Activated naive CD8-positive, alpha-beta T cell treated with anti-CD3 and anti-CD28 coated beads, Interleukin-2, amount 50 U/mL, for 16 hours (primary cell): Measurements from ENCODE around the gene TSPAN31.
"Not testable (repeated sequence)": the region's sequence is repeated elsewhere in the genome, so short reads cannot be mapped to it uniquely, and the experiment has no call there.

Source experiments
- DNase-seq: peaks from one replicate; pipeline ENCODE4 v3.0.0-alpha.2; 2020; ENCODE audit warnings: low read depth, low spot score

Gene TSPAN31

DNA sequence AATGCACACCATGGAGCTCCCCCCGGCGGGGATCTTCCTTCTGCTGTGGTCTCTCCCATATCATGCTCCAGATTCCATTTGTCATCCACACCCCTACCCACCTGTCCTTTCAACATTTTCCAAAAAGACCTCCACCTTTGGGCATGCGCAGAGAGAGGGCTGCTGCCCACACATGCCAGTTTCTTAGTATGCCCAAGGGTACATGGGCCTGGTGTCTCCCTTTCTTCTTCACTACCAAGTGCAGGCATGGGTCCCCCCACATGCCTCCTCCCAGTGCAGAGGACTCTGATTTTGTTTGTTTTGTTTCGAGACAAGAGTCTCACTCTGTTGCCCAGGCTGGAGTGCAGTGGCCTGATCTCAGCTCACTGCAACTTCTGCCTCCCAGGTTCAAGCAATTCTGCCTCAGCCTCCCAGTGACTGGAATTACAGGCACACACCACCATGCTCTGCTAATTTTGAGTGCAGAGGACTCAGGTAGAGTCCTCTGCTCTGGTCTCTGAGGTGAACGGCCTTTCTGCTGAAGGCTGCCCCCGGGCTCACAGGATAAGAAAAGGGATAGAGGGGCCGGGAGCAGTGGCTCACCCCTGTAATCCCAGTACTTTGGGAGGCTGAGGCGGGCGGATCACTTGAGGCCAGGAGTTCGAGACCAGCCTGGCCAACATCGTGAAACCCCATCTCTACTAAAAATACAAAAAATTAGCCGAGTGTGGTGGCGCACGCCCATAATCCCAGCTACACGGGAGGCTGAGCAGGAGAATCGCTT, 22.8 kb upstream of the TSPAN31 start:
- DNase-seq, result not testable (repeated sequence)

DNA sequence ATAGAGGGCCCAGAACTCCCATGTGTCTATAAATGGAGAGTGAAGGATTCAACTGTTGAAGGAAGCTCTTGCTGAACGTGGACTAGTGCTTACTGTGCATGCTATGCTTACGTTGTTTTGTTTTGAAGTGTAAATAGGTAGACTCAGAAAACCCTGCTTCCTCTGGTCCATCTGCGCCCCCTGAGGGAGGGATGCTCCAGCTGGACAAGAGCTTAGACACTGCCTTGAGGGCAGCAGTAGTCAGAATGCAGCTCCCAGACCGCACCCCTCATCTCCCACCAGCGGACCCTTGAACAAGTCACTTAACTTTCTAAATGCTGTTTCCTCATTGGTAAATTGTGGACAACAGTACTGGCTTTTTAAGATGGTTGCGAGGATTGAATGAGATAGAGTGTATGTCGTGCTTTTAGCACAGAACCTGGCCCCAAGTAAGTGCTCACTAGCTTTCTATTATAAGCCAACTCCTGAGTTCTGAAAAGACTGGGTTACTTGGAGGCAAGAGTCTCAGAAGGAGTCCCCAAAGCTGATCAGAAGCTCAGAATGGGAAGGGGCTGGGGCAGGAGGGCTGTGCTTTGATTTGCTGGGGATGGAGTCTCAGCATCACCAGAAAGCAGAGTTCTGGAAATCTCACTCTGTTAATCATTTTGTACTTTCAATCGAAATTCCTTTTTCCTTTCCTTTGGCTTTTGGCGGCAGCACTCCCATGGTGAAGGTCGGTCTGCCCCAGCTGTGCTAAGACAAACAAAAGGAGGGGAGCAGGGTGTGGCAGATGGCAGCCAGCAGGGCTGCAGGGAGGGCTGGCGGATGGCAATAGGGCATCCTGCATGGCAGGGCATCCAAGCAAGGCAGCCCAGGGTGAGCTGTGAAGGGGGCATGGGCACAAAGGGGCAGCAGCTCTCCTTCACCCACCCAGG, 21.9 kb upstream of the TSPAN31 start:
- no peak for DNase-seq

DNA sequence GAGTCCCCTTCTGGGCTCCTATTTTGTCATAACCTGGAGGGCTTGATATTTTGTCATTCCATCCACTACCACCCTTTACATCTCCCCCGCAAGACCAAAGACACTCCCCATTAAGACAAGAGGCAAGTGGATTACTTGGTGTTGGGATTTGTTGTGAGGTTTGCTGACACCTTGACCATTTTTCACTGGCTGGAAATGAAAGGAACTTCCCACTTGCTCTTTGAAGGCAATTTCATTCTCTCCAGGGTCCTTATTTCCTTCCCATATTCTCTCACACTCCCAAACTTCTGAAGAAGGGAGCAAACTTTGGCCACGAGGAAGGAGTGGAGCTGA, 21.2 kb upstream of the TSPAN31 start:
- no peak for DNase-seq

DNA sequence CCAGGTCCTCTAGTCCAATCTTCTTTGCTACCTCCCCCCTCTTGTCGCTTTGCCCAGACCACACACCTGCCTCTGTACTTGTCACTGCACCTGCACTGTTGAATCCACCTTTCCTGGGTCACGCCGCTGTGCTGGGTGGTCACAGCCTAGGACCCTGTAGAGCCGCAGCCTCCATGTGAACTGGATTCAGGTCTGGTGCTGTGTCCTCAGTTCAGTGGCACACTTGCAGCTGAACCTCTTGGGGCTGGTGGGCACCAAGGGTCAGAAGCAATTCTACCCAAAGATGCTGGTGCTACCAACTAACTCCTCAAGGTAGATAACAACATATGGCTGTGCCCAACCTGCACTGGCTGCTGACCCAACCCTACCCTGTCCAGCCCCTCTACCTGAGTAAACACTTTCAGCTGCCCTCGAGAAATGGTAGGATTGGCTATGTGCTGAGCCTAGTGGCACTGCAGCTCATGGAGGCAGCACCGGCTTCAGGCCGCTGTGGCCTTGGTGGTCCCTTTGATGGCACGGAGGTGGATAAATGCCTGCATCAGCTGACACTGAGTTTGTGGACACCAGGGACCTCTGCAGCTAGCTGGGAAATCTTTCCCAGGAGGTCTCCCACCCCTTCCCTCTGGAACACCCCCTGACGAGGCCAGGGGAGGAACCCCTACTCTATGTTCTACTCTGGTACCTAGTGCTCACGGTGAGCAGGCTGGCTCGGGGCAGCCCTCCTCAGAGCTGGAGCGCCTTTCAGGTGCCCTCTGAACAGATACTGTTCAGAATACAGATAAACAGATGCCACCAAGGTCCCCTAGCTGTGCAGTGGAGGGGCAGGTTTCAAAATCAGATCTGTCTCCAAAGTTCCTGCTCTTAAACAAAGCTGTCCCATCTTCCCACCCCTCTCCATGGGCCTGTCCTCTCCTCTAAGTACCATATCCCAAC, 20.6 kb upstream of the TSPAN31 start:
- DNase-seq, result no peak

DNA sequence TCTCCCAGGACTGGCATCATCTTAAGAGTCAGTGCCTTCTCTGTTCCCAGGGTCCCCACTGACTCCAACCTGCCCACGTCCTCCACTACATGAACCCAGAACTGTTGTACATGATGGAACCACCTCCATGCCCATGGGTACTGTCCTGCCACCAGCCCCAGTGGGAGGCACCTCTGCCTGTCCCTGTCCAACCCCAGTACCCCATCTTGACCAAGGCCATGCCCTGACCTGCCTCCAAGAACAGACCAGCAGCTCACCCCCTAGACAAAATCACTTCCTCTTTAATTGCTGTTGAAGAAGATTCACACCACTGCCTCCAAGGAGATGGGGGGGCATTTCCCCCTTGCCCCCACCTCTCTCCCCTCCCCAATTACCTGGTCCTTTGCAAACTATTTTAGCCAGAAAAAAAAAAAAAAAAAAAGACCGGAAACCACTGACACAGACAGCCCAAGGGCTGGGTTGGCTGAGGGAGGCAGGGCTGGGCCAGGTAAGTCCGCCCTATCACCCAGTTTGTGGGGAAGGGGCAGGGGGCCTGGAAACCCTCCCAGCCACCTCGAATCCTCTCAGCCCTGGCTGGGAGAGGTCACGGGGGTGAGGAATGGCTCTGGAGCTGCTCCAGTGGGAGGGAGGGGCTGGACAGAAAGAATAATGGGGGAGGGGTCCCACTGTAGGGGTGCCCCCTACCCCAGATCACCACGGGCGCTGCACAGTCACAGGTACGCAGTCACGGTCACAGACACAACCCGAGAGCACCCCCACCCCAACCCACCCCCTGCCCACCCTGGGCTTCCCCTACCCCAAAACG, 19.7 kb upstream of the TSPAN31 start:
- DNase-seq, result no peak

DNA sequence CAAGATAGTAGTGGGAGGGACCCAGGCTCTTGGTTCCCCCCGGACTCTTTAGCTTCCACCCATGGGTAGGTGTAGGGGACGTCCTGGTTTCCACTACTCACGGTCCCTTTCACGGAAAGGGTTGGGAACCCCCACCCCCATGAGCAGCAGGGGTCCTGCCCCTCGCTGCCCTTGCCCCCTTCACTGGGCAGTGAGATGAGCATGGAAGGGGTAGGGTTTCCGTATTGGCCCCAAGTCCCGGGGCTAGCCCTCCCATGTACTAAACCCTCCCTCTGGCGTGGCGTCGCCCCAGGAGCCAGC, 19.0 kb upstream of the TSPAN31 start:
- no peak for DNase-seq

DNA sequence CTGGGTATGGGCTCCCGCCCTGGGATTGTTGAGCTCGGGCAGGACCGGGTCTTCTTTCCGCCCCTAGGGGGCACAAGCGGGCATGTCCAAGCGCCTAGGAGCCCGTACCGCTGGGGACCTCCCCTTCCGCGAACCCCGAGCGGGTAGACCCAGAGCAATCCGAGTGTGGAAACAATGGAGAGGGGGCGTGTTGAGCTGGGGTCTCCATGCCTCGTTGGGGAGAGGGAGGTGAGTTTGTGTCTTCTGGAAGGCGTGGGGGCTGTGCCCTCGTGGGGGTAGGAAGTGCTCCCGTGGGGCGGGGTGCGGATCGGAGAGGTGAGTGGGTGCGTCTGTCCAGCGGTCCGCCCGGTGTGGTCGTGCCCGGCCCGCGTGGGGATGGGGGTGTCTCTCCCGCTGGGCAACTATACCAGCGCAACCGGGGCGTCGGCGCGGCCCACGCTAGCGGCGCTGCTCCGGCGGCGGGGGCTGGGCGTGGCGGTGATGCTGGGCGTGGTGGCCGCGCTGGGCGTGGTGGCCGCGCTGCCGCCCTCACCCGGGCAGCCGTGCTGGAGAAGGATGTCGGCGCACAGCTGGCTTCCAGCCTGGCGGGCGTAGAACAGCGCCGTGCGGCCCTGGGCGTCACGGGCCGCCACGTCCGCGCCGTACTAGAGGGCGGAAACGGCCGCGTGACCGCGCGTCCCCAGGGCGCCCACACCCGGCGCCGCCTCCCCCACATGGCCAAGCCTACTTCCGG, 18.5 kb upstream of the TSPAN31 start:
- no peak for DNase-seq

DNA sequence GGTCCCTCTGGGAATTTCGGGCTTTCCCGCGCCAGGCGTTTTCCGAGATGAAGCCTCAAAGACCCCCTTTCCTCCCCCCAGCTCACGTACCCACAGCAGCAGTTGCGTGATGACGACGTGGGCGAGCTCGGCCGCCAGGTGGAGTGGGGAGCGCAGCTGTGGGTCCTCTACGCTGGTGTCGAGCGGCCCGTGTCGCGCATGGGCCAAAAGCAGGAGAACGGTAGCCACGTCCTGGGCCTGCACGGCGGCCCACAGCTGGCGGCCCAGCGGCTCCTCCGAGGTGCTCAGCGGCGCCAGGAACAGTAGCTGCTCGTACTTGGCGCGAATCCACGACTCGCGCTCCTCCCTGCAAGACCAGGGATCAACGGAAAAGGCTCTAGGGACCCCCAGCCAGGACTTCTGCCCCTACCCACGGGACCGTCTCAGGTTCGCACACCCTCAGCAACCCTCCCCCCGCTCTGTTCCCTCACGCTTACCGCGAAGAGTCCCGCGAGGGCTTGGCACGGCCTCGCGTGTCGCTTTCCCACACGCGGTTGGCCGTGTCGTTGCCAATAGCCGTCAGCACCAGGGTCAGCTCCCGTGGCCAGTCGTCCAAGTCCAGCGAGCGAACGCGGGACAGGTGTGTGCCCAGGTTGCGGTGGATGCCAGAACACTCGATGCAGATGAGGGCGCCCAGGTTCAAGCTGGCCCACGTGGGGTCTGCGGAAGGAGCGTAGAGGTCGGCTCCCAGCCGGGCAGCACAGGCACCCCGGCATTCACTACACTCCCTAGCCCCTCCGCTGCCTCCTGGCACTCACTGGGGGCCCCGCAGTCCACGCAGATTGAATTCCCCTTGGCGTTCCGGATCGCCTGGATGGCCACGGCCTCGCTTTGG, 17.7 kb upstream of the TSPAN31 start:
- no peak for DNase-seq

DNA sequence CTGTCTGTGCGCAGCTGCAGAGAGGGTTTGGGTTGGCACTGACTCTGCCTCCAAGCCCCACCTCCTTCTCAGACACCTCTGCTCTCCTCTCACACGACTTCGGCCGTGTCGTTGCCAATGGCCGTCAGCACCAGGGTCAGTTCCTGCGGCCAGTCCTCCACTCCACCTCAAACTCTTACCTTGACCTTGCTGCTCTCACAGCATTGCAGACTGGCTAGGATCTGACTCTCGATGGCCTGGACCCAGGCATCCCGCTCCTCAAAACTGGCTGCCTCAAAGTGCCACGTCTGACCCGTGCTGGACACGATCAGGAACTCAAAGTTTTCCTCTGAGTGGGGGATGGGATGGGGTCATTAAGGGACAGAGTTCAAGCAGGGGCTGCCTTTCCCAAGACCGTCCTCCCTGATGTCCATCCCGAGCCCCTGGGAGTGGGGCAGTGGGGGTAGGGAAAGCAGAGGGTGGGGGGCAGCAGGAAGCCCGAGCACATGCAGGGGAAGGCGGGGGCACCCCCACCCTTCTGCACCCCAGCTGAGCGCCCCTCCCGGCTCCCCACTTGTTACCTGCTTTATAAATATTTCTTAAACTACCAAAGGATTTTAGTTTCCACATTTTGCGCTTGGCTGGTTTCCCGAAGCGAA, 17.0 kb upstream of the TSPAN31 start:
- DNase-seq, result no peak

DNA sequence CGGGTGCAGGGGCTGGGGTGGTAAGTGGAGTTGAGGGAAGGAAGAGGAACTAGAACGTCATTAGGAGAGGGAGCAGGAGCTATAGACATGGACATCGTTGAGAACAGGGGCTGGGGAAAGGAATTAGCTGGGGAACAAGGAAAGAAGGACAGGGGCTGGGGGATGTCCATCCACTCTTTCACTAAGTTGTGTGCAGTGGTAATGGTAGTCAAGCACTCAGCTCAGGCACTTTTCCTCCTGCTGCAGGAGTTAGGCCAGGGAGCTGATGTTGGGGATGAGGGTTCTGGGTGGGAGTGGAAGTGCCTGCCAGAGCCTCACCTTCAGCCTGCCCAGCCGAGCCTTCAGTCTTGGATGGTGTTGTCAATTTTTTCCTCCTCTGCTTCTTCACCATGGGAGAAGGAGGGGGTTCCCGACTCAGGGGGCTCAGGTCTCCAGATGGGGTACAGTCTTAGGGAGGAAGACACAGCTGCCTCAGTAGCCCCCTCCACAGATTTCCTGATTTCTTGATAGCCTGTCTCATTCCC, 15.5 kb upstream of the TSPAN31 start:
- DNase-seq, result no peak

DNA sequence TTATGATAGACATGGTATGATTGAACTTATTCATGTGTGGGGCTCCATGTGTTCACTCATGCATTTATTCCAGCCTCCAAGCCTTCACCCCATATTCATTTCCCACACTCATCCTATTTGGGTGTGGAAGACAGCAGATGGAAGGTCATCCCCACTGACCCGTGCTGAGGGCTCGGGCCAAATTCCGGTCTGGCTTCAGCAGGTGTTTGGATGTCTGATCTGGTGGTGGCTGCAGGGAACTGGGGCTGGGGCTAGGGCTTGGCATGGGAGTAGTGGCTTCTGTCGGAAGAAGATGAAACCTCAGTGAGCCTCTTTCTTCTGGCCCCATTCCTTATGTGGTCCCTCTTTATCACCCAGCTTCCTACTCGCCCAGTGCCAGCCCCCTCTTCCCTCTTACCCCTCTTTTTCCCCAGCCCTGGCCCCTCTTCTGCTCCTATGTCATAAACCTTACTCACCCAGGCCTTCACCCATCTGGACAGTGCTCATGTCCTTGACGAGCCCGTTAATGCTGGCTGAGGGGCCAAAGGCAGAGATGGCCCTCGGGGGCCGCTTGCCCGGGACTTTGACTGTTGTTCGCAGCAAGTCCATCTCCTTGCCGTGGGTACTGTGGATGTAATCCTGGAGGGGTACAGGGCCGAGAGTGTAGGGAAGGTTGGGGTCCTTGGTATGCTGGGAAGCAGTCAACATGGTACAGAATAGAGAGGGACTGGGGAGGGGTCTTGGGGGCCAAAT, 14.3 kb upstream of the TSPAN31 start:
- DNase-seq, result no peak

DNA sequence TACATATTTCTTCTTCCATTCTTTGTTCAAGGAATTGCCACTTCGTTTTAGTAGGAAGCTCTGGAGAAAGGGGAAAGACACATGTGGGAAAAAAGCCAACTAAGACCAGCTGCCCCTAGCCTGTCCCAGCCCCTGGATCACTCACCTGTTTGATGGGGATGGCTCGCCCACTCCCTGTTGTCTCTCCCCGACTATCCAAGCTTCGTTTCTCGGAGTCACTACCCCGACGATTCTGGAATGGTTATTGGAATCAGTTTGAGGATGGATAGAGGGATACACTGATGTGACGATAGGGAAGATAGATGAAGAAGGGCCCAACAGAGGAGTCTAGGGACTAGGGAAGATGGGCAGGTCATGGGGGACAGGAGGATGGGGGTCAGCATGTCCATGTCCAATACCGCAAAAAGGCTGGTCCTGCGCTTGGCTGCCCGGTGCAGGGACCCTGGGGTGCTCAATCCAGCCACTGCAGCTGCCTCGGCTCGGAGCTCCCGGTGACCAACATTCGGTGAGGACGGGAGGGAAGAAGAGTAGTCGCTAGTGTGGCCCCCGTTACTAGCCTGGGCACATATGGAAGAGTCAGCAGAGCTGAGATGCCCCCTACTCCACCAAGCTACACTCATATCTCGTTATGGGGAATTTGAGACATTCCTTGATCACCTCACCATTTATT, 13.3 kb upstream of the TSPAN31 start:
- DNase-seq, result no peak

DNA sequence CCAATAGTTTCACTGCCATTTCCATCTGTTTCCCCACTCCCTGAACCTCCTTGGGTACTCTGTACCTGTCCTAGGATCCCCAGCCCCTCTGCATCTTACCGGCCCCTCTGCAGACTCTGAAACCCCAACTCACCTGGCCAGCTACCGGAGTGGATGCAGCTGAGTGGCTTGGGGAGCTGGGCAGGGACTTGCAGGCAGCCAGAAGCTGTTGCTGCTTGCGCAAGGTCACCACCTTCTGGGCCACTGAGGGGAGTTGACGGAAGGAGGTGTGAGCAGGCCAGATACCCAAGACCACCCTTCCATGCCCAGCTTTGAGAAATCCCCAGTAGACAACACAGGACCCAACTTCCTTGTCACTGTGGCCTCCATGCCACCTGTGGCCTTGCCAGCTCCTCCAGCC, 12.6 kb upstream of the TSPAN31 start:
- no peak for DNase-seq

DNA sequence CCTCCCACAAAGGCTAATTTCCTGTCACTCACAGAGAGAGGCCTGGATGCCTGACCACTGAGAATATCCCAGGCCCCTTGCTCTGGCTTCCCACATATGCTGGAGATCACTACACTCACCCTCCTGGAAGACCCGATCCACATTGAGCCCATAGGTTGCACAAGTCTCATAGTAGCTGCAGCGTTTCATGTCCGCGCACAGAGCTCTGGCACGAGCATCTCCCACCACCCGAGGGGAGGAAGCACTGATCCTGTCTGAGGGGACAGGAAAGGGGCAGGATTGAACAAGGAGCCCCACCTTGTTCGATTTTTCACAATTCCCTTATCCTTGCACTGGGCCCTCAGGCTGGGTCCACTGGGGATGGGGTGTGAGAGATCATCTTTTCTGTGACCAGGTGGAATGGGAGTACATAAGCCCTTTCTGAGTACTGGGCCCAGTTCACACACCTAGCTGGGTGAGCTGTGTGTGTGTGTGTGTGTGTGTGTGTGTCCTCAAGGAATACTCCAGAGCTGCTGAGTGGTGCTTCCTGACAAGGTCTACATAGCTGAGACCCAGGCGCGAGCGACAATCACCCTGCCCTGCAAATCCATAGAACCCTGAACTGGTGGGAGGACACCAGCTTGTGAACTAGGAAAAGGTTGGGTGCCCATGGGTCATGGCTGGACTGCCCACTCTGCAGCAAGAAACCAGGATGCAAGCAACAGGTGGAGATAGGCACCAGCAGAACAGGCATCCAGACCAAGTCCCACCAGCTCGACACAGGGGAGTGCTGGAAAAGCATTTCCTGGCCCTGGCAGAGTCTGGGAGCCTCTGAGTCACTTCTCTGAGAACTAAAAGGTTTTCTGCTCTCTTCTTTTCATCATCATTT, 11.9 kb upstream of the TSPAN31 start:
- no peak for DNase-seq

DNA sequence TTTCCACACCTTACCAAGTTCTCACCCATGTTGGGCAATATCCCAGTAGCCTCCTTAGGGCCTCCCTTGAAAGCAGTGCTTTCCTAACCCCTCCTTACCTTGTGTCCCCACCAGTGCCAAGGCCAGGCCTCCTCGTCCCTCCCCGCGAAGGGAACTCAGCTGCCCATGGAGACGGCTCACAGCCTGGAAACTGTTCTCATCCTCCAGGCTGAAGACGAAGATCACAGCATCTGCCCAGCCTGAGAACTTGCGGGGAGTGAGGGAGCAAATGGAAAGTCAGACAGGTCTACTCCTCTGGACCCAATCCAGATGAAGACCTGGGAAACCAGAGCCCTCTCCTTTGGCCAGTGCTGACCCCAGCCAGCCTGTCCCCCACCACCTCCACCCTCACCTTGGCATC, 10.9 kb upstream of the TSPAN31 start:
- DNase-seq, result no peak

DNA sequence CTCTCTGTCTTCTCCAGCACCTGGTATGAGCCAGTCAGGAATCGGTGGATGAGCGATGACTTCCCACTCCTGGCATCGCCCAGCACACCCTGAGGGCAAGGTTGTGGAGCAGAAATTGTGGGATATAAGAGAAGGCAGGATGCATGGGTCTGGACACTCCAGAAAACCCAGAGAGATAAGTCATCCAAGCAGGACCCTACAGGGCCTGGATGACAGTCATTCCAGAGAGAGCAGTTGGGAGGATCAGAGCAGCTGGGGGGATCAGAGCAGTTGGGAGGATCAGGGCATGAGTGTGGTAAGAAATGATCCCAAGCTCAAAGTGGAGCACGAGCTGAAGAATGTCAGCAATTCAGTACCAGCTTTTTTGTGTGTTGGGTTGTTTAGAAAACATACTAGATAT, 10.2 kb upstream of the TSPAN31 start:
- no peak for DNase-seq
